SU-DHL-6 (cell line): ENCODE measurements around the gene ECHDC1.

Source experiments
- H2AFZ ChIP-seq: fragments of 200-600 bp; sonication (generic); 2 replicates; pipeline ENCODE4 v1.6.1; 2014; ENCODE audit warnings: low read depth, mild to moderate bottlenecking, moderate library complexity, mixed read lengths, antibody characterized with exemption, low read length; ENCODE audit not compliant: severe bottlenecking
- H3F3A ChIP-seq: fragments of 200-600 bp; shearing (Covaris generic); 2 replicates; pipeline ENCODE4 v1.6.0; 2016; ENCODE audit warnings: antibody characterized with exemption, mild to moderate bottlenecking; ENCODE audit not compliant: insufficient read depth
- H3K27ac ChIP-seq: fragments of 200-600 bp; sonication (generic); 2 replicates; pipeline ENCODE4 v1.5.1; 2016; ENCODE audit warnings: low read depth, mild to moderate bottlenecking, low read length, moderate library complexity, mixed read lengths
- H3K27me3 ChIP-seq: fragments of 200-600 bp; sonication (generic), shearing (Covaris generic); 2 replicates; pipeline ENCODE4 v1.6.0; 2014; ENCODE audit warnings: mild to moderate bottlenecking, low read length
- H3K36me3 ChIP-seq: fragments of 200-600 bp; sonication (generic); 2 replicates; pipeline ENCODE4 v1.6.1; 2014; ENCODE audit warnings: mild to moderate bottlenecking, low read length, mixed read lengths
- H3K4me2 ChIP-seq: fragments of 300-600, 200-600 bp; shearing (Covaris generic), sonication (generic); 2 replicates; pipeline ENCODE4 v1.6.0; 2014; ENCODE audit warnings: low read length, low read depth, mild to moderate bottlenecking; ENCODE audit not compliant: poor library complexity, severe bottlenecking
- H3K4me3 ChIP-seq: fragments of 200-600 bp; sonication (generic); 2 replicates; pipeline ENCODE4 v1.5.1; 2014; ENCODE audit warnings: antibody characterized with exemption, low read length, mild to moderate bottlenecking, mixed read lengths; ENCODE audit not compliant: insufficient read depth, poor library complexity, severe bottlenecking
- H3K79me2 ChIP-seq: fragments of 200-600 bp; sonication (generic); 2 replicates; pipeline ENCODE4 v1.6.1; 2014; ENCODE audit warnings: mild to moderate bottlenecking, low read length, moderate library complexity; ENCODE audit not compliant: insufficient read depth
- H3K9ac ChIP-seq: fragments of 200-600 bp; sonication (generic); 2 replicates; pipeline ENCODE4 v1.7.0; 2014; ENCODE audit warnings: mild to moderate bottlenecking, low read length
- H3K9me2 ChIP-seq: fragments of 200-600 bp; sonication (generic); replicated peaks from 2 replicates; pipeline ENCODE4 v1.6.1; 2014; ENCODE audit warnings: low read length; ENCODE audit not compliant: insufficient read depth
- H3K9me3 ChIP-seq: fragments of 200-600 bp; sonication (generic); 2 replicates; pipeline ENCODE4 v1.6.1; 2014; ENCODE audit warnings: low read length, mixed read lengths; ENCODE audit not compliant: insufficient read depth
- H4K20me1 ChIP-seq: fragments of 200-600 bp; sonication (generic); 2 replicates; pipeline ENCODE4 v1.6.1; 2014; ENCODE audit warnings: low read depth, mild to moderate bottlenecking, antibody characterized with exemption, low read length, moderate library complexity, mixed read lengths
- EZH2phosphoT487 ChIP-seq: fragments of 200-600 bp; sonication (generic), shearing (Covaris generic); conservative IDR thresholded peaks from 2 replicates; pipeline ENCODE4 v1.6.1; 2018; ENCODE audit warnings: mild to moderate bottlenecking, antibody characterized with exemption, low read length, moderate library complexity, mixed read lengths
- TF ChIP-seq, protein P1 (sequence below): fragments of 200-600 bp; sonication (generic); IDR thresholded peaks from one replicate; pipeline ENCODE4 v1.5.1; 2017; ENCODE audit warnings: antibody characterized with exemption, mild to moderate bottlenecking, low read length, moderate library complexity; ENCODE audit not compliant: insufficient read depth, poor library complexity, severe bottlenecking

The ECHDC1 gene

GRCh38 chr6:127382413-127382812, 39.0 kb upstream of the ECHDC1 start:
- no peak for TF ChIP-seq EZH2phosphoT487
- TF ChIP-seq, protein P1, sequence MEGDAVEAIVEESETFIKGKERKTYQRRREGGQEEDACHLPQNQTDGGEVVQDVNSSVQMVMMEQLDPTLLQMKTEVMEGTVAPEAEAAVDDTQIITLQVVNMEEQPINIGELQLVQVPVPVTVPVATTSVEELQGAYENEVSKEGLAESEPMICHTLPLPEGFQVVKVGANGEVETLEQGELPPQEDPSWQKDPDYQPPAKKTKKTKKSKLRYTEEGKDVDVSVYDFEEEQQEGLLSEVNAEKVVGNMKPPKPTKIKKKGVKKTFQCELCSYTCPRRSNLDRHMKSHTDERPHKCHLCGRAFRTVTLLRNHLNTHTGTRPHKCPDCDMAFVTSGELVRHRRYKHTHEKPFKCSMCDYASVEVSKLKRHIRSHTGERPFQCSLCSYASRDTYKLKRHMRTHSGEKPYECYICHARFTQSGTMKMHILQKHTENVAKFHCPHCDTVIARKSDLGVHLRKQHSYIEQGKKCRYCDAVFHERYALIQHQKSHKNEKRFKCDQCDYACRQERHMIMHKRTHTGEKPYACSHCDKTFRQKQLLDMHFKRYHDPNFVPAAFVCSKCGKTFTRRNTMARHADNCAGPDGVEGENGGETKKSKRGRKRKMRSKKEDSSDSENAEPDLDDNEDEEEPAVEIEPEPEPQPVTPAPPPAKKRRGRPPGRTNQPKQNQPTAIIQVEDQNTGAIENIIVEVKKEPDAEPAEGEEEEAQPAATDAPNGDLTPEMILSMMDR, result no peak
- Histone ChIP-seq H3K9ac (no peak overlapping the region), H3F3A (no peaks in the 10 kb centered on the region), H3K27me3 (no peaks in the 10 kb centered on the region), H3K9me2 (no peaks in the 10 kb centered on the region), H2AFZ (no peak overlapping the region), H3K36me3 (no peaks in the 10 kb centered on the region), H3K4me3 (no peak overlapping the region), H3K4me2 (no peak overlapping the region), H3K9me3 (no peaks in the 10 kb centered on the region), H3K79me2 (no peaks in the 10 kb centered on the region), H3K27ac (no peak overlapping the region), H4K20me1 (no peaks in the 10 kb centered on the region)

DNA sequence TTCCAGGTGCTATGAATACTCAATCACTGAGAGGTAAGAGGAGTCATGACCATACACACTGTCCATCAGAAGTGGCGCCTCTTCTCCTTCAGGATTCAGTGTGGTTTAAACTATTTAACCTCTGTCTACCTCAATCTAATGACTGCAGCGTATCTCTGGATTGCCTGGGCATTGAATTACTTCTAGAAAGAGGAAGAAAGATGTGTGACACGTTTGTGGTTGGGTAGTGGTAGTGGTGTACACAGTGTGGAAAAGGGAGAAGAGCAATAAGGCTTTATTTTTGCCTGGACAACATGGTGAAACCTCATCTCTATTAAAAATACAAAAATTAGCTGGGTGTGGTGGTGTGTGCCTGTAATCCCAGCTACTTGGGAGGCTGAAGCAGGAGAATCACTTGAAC, 38.0 kb upstream of the ECHDC1 start:
- Histone ChIP-seq H3K9me2 (no peaks in the 10 kb centered on the region), H3K27me3 (no peaks in the 10 kb centered on the region), H4K20me1 (no peaks in the 10 kb centered on the region), H3K9ac (no peak overlapping the region), H3K27ac (no peak overlapping the region), H3K4me3 (no peak overlapping the region), H2AFZ (no peak overlapping the region), H3K4me2 (no peak overlapping the region), H3K9me3 (no peaks in the 10 kb centered on the region), H3K36me3 (no peaks in the 10 kb centered on the region), H3K79me2 (no peaks in the 10 kb centered on the region), H3F3A (no peaks in the 10 kb centered on the region)
- TF ChIP-seq EZH2phosphoT487, result no peak
- TF ChIP-seq, protein P1, result no peak

- Histone ChIP-seq H3K4me2 (no peak overlapping the region), H3K9ac (no peak overlapping the region), H3K27me3 (no peaks in the 10 kb centered on the region), H3K9me3 (no peaks in the 10 kb centered on the region), H3K9me2 (no peaks in the 10 kb centered on the region), H3F3A (no peaks in the 10 kb centered on the region), H3K79me2 (no peaks in the 10 kb centered on the region), H3K27ac (no peak overlapping the region), H3K4me3 (no peak overlapping the region), H3K36me3 (no peaks in the 10 kb centered on the region), H4K20me1 (no peaks in the 10 kb centered on the region), H2AFZ (no peak overlapping the region)
- no peak for TF ChIP-seq EZH2phosphoT487
- TF ChIP-seq, protein P1, result no peak
Observed at GRCh38 chr6:127376685-127377084, 33.3 kb upstream of the ECHDC1 start.
